Left renal pelvis (tissue), 4 donors: ENCODE data around the gene EFCAB11. TPM values are rescaled to one million over a fixed set of nuclear protein-coding genes. Genes with fewer than 3 reads are reported as not detected.

Experiments used
- DNase-seq, 4 donors: peaks; one replicate each; pipeline ENCODE4 v3.0.0-alpha.2; 2013; ENCODE audit warnings: low read depth in 4 of 4, low spot score in 3 of 4
- polyA plus RNA-seq, 4 donors: library from polyadenylated mRNA; unstranded; fragments of 120-200 nt; gene quantifications; one replicate each; pipeline ENCODE4 v1.2.1, GENCODE V29; 2013; ENCODE audit not compliant: insufficient read length in 4 of 4

Gene EFCAB11, protein sequence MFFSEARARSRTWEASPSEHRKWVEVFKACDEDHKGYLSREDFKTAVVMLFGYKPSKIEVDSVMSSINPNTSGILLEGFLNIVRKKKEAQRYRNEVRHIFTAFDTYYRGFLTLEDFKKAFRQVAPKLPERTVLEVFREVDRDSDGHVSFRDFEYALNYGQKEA
- polyA plus RNA-seq = 10 to 100 TPM; 10.7 to 22.0 (median 17.4) TPM

DNA sequence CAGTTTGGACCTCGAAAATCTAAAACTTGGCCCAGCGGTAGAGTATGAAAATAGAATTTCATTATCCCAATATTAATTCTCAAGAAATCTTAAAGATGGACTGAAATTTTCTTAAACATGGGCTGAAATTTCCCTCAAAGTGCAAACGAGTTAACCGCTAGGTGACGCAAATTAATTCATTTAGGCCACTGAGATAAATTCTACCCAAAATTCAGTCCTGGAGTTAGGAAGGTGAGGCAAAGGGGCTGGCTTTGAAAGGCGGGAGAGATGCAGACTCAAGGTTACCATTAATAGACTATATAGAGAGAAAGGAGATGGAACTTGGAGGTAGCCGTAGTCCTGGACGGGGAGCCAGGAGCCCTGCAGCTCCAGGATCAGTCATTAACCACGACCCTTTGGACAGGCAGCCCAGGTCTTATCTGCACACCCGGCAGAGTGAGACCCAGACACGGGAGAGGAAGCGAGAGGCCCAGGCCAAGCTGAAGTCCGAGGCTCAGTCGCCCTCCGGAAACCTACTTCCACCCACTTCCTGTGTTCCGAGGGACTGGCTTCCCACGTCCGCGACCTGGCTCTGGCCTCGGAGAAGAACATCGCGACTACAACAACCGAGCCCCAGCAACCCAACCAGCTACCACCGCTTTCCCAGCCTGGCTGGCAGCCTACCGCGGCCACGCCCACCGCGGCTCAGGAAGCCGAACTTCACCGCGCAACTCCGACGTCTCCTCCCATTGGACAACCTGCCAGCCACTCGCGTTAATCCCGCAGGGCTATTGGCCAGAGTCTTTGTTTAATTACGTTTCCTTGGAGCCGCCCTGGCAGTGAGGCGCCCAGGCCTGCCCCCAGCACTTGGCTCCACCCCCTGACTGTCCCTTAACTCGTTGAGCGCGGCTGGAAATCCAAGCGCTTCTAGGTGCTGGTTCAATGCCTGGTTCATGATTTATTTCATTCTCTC is at the start of gene EFCAB11:
TSS of gene EFCAB11 (minus strand) at position 661 of the 952 bp plus-strand sequence. CDS start at position 591, 70 bp downstream.
- DNase-seq = peak; percentile 95 to 98 (median 98)

DNA sequence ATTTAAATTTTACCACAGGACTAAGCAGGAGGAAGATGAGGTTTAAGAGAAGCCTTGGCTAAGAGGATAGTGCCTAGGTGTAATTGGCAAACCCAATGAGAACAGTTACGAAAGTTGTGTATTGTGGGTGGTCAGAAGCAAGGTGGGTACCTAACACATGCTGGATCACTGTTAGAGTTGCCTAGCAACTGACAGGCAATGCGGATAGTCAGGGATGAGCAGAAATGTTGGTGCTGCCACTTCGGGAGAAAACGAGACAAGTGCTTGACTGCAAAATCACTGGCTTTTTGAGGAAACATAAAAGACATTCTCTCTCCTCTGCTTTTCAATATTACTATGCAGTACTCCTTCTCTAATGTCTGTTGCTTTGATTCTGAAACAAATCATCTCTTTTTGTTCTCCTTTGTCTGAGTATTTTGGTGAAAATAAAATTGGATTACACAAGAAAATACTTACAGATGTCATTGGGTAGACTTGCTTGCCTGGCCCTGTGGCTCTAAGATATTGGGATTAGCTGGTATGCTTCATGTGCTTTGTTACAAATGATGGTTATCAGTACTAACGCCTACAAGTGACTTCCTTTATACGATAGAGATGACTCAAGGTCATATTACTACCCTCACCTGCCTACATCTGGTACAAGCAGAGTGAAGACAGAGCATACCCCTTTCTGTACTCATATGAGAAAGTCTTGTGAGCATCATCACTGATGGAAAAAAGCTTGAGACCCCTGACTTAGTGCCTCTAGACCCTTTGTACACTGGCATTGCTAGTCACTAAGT is 49.2 kb upstream of the EFCAB11 start:
- no peak for DNase-seq

DNA sequence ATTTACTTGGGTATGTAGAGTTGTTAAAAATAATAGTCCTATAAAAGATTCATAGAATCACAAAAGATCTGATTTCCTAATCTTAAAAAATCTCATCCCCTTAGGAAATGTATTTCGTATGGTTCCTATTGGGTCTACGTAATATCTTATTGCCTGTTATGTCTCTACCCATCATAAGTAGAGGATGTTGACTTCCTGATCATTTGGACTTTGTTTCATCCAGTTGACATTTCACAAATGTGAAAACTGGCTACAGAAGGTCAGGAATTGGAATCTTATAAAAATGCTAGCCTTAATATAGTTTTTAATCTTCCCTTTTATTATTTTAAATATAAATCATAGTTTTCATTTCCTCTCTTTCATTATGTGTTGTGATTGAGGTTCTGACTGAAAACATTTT is 46.4 kb upstream of the EFCAB11 start:
- DNase-seq = no peak

DNA sequence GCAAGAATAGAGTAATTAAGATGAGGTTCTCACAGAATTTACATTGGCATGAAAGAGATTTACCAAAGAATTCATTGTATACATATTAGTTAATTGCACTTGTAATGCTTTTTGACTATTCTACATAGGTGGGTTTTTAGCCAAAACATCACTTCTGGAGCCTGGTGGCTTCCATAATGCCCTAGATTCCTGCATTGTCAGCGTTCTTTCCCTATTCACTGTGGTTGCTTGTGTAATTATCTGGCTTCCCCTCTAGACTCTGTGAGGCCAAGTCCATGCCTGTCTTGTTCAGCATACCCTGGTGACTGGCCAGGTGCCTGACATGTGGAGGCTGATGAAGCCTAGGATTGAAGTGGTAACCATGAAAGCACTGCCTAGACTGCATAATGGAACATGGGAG is 42.4 kb upstream of the EFCAB11 start:
- DNase-seq = no peak

DNA sequence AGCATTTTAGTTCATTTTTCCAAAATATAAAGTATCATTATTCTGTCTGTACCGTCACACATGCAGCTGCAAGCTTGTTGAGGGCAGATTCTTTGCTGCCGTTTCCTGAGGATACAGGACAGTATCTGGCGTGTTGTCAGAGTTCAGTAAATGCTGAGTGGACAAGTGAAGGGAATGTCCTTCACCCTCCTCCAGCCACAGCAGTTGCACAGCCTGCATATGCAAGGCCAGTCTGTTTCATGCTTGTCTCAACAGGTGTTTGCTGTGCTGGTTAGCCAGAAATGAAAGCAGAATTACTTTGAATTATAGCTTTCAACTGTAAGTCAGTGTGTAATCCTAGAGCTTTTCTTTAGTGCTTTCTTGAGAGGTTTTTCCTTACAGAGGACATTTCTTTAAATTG is 37.7 kb upstream of the EFCAB11 start:
- DNase-seq = no peak

DNA sequence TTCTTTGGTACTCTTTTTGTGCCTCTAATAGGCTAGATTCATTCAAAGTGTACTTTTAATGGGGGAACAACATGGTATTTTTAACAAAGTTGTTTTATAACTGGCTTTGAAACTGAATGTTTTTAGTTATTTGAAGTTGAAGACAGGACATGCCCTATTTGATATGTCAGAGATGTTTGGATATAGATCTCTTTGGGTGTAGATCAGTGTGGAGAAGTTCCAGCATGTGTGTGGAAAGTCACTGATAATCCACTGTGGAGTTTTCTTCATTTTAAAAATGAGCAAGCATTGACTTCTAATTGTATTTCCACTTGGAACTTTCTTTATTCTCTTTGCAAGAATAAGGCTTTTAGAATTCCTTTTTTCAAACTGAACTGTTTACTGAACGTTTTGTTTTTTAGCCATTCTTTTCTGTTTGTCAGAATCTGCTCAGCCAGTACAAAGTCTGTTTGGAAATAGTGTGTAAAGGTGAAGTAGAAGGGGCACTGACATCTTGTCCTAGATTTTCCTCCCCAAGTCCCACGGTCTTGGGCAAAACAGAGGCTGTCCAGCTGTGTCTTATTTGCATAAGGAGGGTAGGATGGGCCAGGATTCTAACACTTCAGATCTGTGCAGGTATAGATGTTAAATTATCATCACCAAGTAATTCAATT is 36.2 kb upstream of the EFCAB11 start:
- no peak for DNase-seq

DNA sequence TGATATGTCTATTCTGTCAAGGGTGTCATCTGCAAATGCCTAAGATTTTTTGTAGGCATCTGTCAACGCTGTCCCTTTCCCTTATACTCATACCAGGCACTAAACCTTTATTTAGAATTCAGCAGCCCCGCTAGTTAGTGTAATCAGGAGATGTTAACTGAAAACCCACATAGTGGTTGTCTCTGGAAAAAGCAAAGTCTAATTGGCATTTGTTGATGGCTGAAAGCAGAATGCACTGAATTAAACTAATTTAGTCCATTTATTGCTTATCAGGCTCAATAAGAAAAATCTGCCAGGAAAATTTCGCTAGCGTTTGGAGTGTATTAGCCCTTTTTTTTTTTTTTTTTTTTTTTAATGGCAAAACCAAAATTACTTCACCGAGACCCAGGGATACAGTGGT is 35.7 kb upstream of the EFCAB11 start:
- DNase-seq = no peak

DNA sequence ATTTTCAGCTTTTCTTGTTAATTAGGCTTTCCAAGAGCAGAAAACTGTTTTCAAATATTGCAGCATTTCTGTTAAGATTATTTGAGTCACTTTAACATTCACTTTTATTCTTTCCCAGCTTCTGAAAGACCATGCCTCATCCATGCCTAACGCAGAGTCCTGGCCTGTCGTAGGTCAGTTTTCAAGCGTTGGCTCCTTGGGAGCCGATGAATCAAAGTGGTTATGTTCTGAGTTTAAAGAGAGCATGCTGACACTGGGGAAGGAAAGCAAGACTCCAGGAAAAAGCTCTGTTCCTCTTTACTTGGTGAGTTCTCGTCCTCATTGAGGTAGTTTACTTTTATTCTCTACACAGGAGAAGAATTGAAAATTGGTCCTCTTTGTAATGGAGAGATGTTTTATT is 34.3 kb upstream of the EFCAB11 start:
- no peak for DNase-seq

DNA sequence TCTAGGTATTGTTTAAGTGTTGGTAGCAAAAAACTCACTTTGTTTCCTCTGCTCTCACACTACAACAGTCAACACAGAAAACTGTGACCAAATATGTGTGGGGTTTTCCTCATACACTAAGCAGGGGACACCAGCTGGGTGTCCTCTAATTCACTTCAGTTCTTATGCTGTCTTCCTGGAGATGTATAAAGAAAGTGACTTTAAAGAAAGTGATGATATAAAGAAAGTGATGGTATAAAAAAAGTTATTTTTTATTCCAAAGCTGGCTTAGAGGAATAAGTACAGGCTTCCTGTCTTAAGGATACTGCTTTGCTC is 32.6 kb upstream of the EFCAB11 start:
- no peak for DNase-seq

DNA sequence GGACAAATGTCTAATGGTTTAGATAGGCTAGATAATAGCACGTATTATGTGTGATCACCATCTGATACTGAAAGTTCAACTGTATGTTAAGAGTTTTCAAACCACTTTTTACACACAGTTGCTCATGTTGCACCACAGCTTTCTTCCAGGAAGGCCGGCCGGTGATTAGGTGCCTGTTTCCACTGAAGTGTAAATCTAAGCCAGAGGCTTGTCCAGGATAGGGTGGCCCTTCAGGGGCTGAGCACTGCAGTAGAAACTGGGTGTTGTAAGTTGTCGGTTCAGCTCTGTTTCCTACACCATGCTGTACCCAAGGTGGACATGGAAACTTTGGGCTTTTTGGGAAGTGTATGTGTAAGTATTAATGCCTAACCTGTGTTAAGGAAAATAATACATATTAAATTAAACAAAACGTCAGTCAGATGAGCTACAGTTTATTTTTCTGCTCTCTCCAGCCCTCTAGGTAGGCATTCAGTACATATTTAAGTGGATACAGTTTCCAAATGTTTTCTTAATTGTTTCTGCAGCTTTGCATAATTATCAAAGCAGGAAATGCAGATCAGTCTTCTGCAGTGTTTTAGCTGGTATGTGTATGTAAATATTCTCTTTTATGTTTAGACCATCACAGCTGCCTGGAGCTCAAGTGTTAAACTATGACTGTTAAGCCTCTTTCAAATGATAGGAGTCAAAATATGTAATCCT is 32.1 kb upstream of the EFCAB11 start:
- no peak for DNase-seq

DNA sequence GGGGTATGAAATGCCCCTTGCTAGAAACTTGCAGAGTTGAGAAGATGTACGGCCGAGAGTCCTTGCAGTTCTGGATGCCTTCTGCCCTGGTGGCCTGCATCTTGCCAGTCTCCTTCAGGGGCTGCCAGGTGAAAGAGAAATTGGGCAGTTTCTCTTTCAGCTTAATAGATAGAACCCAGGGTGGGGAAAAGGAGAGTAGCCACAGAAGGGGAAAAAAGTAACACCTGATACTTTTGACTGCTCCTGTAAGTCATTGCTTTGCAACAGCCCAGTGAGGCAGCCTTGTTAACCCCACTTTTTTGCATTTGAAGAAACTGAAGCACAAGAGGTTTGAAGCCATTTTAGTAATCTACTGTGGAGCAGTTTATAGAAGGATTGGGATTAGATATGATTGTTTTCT is 28.8 kb upstream of the EFCAB11 start:
- no peak for DNase-seq

DNA sequence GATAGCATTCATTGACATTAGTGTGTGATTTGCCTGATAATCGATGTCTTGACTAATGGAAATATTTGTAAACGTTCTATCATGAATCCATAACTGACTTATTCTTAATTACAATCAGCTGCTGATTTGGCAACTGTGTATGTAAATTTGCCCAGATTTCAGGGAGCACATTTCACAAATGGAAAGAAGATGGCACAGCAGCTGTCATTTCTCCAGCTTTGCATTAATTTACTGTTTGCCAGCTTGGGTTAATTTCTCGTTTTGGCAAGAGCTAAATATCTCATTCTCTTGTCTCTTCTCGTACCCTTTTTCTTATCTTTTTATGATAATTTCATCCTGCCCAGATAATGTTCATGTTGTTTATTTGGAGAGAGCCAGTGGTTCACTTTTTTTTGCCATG is 24.1 kb upstream of the EFCAB11 start:
- no peak for DNase-seq

DNA sequence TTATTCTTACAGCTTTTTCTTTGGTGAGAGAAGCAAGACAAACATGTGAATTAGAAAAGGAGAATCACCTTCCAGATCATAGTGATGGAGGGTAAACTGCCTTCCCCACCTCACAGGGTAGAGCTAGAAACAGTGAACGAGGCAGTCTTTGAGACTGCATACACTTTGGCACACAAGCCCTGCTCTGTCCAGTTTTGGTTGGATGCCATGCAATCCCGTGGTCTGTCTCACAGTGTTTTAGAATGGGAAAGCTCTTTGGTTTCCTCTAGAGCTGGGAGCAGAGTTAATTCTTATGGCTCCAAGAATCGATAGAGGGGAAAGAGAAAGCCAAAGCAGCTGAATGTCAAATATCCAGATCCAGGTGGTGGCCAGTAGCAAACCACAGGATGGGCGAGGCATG is 23.1 kb upstream of the EFCAB11 start:
- no peak for DNase-seq

DNA sequence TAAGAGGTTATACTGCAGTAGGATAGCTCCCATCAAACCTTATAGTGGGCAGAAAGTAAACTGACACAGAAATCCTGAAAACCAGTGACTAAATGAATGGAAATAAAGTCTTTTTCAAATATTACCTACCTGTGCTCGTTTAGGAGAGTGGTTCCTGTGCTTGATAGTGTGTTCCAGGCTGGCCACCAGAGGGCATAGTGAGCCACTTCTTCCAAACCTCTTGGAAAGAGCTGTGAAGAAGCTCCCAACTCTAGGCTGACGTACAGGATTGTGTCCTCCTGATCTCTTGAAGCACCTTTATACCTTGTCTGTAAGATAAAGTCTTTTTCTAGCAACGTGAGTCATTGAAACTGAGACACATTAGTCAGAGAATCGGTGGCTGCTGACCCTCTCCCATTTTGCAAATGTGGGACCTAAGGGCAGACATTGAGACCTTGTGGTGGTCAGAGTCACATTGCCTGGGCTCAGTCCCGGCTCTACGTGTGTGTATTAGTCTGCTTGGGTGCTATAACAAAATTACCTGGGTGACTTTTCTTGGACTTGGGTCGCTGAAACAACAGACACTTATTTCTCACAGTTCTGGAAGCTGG is 18.8 kb upstream of the EFCAB11 start:
- DNase-seq = peak in 1 of 4 donors; percentile 37

DNA sequence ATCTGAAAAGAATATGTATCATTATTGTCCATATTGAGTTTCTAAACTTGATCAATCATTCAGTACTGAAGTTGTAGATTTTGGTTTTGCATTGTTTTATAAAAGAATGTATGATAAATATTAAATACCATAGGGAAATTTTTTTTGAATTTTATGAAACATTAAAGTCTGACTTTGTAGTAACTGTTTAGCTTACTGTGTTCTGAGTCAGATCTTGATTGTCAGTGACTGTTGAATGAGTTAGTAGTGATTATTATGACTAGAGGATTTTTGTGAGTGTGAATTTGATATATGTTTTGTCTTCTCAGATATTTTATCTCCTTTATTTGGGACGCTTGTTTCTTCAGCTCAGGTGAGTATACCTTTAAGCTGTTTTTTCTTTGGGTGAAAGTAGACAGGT is 11.3 kb upstream of the EFCAB11 start:
- DNase-seq = no peak

DNA sequence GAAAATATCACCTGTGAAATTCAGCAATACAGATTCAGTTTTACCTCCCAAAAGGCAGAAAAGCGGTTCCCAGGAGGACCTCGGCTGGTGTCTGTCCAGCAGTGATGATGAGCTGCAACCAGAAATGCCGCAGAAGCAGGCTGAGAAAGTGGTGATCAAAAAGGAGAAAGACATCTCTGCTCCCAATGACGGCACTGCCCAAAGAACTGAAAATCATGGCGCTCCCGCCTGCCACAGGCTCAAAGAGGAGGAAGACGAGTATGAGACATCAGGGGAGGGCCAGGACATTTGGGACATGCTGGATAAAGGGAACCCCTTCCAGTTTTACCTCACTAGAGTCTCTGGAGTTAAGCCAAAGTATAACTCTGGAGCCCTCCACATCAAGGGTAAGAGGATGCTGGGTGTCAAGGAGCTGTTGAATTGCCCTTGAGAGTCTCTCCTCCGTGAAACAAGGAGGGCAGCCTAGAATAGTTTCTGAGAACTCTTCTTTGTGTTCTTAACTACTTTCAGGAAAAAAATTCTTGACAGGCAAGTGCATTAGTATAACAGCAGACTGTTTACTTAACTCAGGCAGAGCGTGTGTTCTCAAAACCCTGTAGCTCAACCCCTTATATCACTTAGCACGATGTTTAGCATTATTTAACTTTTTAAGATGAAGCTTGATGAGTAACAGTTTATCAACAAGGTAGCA is 8.9 kb upstream of the EFCAB11 start:
- DNase-seq = no peak

DNA sequence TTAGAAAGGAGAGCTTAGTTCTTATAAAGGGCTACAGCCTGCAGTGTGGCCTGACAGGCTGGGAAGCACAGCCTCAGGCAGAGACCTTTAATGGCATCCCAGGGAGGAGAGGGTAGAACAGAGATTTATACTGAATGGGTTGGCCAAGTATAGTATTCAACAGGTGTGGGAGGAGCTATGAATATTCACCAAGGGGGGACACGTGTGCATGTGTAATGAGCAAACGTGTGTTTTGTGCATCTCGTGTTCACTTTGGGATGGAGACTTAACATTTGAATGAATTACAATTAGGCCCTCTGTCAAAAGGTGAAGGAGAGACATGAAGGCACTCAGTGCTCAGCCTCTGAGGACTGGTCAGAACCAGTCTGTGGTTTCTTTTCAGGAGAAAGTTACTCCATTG is 6.4 kb upstream of the EFCAB11 start:
- no peak for DNase-seq

DNA sequence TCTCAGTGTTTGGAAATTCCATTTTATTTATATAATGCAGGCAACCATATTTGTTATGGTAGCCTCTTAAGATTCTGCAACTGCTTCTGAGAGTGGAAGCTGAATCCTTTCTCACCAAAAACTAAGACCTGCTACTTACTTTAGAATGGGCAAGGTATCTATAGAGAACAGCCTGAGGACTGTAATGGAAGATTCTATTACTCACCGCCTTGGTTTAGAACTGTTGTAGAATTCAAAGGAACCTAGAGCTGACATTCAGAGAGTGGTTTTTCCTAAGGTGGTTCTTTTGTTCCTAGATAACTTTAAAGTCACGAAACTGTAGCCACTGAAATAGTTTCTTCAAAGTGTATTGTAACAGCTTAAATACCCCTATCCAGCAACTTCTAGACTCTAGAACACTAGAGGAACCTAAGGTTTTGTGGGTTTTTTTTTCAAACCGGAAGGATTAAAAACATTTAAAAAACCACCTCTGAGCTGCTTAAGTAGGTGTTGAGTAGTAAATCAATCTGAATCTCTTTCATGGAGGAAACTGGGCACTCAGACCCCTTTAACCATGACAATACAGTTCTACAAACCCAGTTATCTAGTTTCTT is 5.4 kb upstream of the EFCAB11 start:
- no peak for DNase-seq

DNA sequence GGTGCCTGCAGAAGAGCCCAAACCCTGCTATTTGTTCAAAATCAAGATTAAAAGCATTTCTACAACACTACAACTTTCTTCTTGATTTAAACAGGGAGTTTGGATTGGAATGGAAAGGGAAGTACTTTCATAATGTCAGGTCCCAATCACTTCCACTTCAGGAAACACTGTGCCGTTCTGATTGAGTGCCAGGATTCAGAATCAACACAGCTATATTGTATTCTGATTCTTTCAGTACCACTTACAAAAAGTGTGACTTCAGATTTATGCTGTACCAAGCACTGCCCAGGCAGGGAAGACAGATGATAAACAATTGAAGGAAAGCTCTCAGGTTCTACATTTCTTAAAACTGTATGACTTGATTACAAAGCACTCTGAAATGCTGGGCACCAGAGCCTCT is 4.4 kb upstream of the EFCAB11 start:
- no peak for DNase-seq
